ENCODE results near the gene NPHP4. TPM values are rescaled to one million over a fixed set of nuclear protein-coding genes. Genes with fewer than 3 reads are reported as not detected.
A peak's percentile ranks its signal among the peaks of the same experiment; 100 is the strongest.

The NPHP4 gene
- total RNA-seq, 1 experiment from 2014 or later, result 20.0 TPM

DNA sequence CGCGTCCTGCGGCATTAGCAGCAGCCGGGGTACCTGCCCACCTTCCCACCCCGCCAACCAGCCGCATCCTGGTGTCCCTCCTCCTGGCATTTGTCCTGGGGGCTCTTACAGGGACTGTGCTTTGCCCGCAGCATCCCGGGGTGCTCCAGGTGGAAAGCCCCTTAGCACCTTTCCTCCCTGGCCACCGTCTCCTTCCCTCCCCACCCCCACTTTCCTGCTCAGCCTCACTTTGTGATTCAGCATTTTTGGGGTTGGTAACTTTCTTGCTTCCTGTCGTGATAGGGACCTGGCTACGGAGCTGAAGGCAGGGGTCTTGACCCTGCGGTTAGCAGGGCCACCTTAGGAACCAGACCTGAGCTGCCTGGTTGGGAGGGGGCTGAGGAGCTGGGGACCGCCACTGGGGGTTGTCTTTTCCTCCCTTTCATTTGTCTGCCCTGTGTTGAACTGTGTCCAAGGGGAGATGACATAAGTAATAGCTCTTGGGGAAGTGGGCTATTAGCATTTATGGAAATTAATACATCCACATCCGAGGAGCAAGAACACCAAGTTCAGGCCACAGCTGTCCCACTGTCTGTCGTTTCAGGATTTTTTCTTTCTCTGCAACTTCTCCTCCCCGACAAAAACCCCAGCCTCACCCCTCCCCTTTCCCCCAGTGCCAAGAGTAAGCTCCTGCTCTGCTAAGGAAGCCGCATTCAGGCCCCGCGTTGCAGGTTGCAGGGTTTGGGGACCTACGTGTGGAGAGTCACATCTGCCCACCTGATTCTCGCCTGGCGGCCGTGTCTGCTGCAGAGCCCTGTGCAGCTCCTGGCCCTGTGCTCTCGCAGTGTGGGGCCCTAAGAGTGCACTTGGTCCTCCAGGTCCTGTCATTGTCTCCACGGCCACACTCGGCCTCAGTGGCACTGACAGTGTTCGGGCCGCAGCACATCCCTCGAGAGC, 1.6 kb upstream of the NPHP4 start:
- no peaks in the 10 kb centered on the region for H3K9me3 ChIP-seq (ENCODE audit: control insufficient read depth in 1 of 2, insufficient read depth in 1 of 2, low read depth in 1 of 2, low read length in 2 of 2)
- no peak for TF ChIP-seq ZFX (IDR thresholded peaks at IDR 0.05)
- no peak for TF ChIP-seq SP1 (IDR thresholded peaks at IDR 0.05; ENCODE audit: low read depth)
- no peak for TF ChIP-seq POLR2A (IDR thresholded peaks at IDR 0.05; ENCODE audit: borderline replicate concordance, extremely low read depth, insufficient read depth, insufficient read length)
- no peak for TF ChIP-seq JUND (IDR thresholded peaks at IDR 0.05)
- TF ChIP-seq SIN3A (IDR thresholded peaks at IDR 0.05; ENCODE audit: low read depth), result no peak
- TF ChIP-seq EZH2phosphoT487 (IDR thresholded peaks at IDR 0.05; ENCODE audit: borderline replicate concordance), result no peak
- no peak for TF ChIP-seq ZBTB33 (IDR thresholded peaks at IDR 0.05; ENCODE audit: extremely low read depth, insufficient replicate concordance, low read length)
- TF ChIP-seq TCF7L2 (IDR thresholded peaks at IDR 0.05; ENCODE audit: borderline replicate concordance, extremely low read depth, insufficient read depth, insufficient read length), result no peak
- TF ChIP-seq, protein P1, sequence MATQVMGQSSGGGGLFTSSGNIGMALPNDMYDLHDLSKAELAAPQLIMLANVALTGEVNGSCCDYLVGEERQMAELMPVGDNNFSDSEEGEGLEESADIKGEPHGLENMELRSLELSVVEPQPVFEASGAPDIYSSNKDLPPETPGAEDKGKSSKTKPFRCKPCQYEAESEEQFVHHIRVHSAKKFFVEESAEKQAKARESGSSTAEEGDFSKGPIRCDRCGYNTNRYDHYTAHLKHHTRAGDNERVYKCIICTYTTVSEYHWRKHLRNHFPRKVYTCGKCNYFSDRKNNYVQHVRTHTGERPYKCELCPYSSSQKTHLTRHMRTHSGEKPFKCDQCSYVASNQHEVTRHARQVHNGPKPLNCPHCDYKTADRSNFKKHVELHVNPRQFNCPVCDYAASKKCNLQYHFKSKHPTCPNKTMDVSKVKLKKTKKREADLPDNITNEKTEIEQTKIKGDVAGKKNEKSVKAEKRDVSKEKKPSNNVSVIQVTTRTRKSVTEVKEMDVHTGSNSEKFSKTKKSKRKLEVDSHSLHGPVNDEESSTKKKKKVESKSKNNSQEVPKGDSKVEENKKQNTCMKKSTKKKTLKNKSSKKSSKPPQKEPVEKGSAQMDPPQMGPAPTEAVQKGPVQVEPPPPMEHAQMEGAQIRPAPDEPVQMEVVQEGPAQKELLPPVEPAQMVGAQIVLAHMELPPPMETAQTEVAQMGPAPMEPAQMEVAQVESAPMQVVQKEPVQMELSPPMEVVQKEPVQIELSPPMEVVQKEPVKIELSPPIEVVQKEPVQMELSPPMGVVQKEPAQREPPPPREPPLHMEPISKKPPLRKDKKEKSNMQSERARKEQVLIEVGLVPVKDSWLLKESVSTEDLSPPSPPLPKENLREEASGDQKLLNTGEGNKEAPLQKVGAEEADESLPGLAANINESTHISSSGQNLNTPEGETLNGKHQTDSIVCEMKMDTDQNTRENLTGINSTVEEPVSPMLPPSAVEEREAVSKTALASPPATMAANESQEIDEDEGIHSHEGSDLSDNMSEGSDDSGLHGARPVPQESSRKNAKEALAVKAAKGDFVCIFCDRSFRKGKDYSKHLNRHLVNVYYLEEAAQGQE (IDR thresholded peaks at IDR 0.05; ENCODE audit: low read depth), result no peak
- TF ChIP-seq SRF (IDR thresholded peaks at IDR 0.05; ENCODE audit: low read depth), result no peak
- no peak for TF ChIP-seq CTCF (IDR thresholded peaks at IDR 0.05 in 2 of 3, conservative IDR thresholded peaks at IDR 0.05 in 1 of 3; ENCODE audit: borderline replicate concordance in 1 of 3, insufficient read depth in 1 of 3, low read depth in 2 of 3, low read length in 2 of 3)
- TF ChIP-seq ELF1 (IDR thresholded peaks at IDR 0.05; ENCODE audit: borderline replicate concordance, low read depth), result no peak
- TF ChIP-seq, protein P2, sequence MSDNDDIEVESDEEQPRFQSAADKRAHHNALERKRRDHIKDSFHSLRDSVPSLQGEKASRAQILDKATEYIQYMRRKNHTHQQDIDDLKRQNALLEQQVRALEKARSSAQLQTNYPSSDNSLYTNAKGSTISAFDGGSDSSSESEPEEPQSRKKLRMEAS (IDR thresholded peaks at IDR 0.05), result no peak
- no peak for TF ChIP-seq ATF3 (IDR thresholded peaks at IDR 0.05)
- no peak for TF ChIP-seq EGR1 (IDR thresholded peaks at IDR 0.05; ENCODE audit: low read depth)
- no peak for TF ChIP-seq EZH2 (IDR thresholded peaks at IDR 0.05)
- ATAC-seq, result no peak
- CTCF ChIA-PET, result interaction anchor here (1.3 kb wide), 1 partner anchor 245 kb away, joined by 4 read pairs; no protein-coding TSS in a partner anchor
- peak overlapping the region; percentile 39 for H3K27ac ChIP-seq (ENCODE audit: low read depth, low read length)
- TSS peak; percentile 42 for BruUV-seq (replicated peaks)
- H3K4me3 ChIP-seq (replicated peaks in 1 of 2; ENCODE audit: low read depth in 1 of 2, low read length in 2 of 2), result peak overlapping the region; percentile 73 to 85
- intact Hi-C loops (cut with micrococcal nuclease), result no loop called here
- no peaks in the 10 kb centered on the region for H3K27me3 ChIP-seq (ENCODE audit: insufficient read depth, low read length)
- H4K20me1 ChIP-seq (ENCODE audit: insufficient read depth), result no peaks in the 10 kb centered on the region
- DNase-seq (ENCODE audit: low read depth, low spot score), result no peak
- peaks cover 8% of the 10 kb centered on the region; the same call in 1 of the 2 replicates for H3K79me2 ChIP-seq (ENCODE audit: insufficient read depth, low read length)
- no peaks in the 10 kb centered on the region for H3K36me3 ChIP-seq (ENCODE audit: control insufficient read depth in 1 of 2, insufficient read depth in 2 of 2, low read length in 2 of 2)
- H3K9ac ChIP-seq (ENCODE audit: low read length), result peak overlapping the region; percentile 88
- H3K4me1 ChIP-seq (ENCODE audit: control insufficient read depth in 1 of 2, insufficient read depth in 2 of 2, low read length in 2 of 2), result peaks cover 17 to 21% of the 10 kb centered on the region in 2 experiments
- no peaks in the 10 kb centered on the region for H3K9me2 ChIP-seq (ENCODE audit: insufficient read depth)
- H3K4me2 ChIP-seq (ENCODE audit: low read length), result peak overlapping the region; percentile 100
- POLR2A ChIA-PET, result interaction anchor here (1.3 kb wide), 1 partner anchor 32 kb away, joined by 5 read pairs; no protein-coding TSS in a partner anchor
- no peak overlapping the region for H2AFZ ChIP-seq (ENCODE audit: low read depth, low read length, poor library complexity, severe bottlenecking)
- RAD21 ChIA-PET (ENCODE audit: low non-redundant PET in 1 of 2, low total read pairs in 2 of 2, uncharacterized antibody in 2 of 2, unreplicated experiment in 2 of 2), result no interaction called here
